ENCODE measurements around the gene PRODH2. TPM values are rescaled to one million over a fixed set of nuclear protein-coding genes. Genes with fewer than 3 reads are reported as not detected.

The PRODH2 gene
- total and polyA plus RNA-seq, 4 donors = 56.4 to 156 (median 114) TPM

DNA sequence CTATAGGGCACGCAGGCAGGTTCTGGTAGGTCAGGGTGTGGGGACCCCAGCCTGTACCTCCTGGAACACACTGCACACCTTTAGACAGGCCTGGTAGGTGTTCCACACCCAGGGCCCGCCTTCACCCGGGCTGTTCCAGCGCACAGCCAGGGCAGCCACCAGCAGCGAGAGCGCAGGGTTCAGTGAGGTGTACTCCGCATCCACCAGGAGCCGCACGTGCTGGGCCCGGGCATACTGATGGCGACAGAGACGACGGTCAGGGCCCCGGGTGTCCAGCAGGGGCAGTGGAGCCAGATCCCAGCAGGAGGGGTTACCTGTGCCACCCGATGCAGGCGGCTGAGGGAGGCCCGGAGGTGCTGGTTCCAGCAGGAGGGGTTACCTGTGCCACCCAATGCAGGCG is 6.0 kb downstream of the PRODH2 start (continued):
- TF ChIP-seq YY1 (IDR thresholded peaks at IDR 0.05) (no peak), TAF1 (conservative IDR thresholded peaks at IDR 0.05) (no peak), EGR1 (IDR thresholded peaks at IDR 0.05; ENCODE audit: low read depth in 2 of 2) (no peak), SP1 (IDR thresholded peaks at IDR 0.05) (no peak), GABPA (IDR thresholded peaks at IDR 0.05 in 1 of 2, conservative IDR thresholded peaks at IDR 0.05 in 1 of 2) (no peak)

DNA sequence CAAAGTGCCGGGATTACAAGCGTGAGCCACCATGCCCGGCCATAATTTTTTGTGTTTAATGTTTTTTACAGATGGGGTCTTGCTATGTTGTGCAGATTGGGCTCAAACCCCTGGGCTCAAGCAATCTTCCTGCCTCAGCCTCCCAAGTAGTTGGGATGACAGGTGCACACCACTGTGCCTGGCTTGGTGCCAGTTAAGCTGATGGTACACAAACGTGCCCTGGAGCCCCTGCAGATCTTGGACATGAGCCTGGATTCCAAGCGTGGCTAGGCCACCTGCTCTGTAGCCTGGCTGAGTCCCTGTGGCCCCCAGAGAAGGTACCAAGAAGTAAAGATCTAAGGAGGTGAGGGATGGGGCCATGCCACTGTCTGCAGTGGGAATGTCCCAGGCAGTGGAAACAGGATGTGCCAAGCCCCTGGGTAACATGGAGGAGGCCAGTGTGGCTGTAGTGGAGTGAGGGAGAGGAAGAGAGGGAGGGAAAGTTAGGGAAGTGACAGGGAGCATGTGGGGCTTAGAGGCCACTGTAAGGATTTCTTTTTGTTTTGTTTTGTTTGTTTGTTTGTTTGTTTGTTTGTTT is 7.0 kb downstream of the PRODH2 start:
- Histone ChIP-seq H3K27me3 (ENCODE audit: control insufficient read depth in 4 of 4, insufficient read depth in 4 of 4, low read length in 3 of 4) (no peaks in the 10 kb centered on the region), H3K9ac (ENCODE audit: low read depth in 1 of 2, low read length in 2 of 2) (no peak overlapping the region), H3K9me3 (ENCODE audit: control insufficient read depth in 4 of 4, low read length in 3 of 4) (no peaks in the 10 kb centered on the region), H3K4me3 (ENCODE audit: low read depth in 1 of 3, low read length in 3 of 3) (no peak overlapping the region), H3K36me3 (ENCODE audit: control insufficient read depth in 4 of 4, insufficient read depth in 3 of 4, low read depth in 1 of 4, low read length in 3 of 4) (peaks cover 0 to 37% (median 21%) of the 10 kb centered on the region in 4 donors), H3K27ac (ENCODE audit: low read depth in 1 of 2, low read length in 2 of 2) (no peak overlapping the region), H3K4me1 (ENCODE audit: control insufficient read depth in 4 of 4, insufficient read depth in 4 of 4, low read length in 3 of 4) (peaks cover 0 to 8% (median 3%) of the 10 kb centered on the region in 4 donors)
- 69% methylated on average over 5 of the region's 5 CpGs for WGBS
- TF ChIP-seq, protein P1, sequence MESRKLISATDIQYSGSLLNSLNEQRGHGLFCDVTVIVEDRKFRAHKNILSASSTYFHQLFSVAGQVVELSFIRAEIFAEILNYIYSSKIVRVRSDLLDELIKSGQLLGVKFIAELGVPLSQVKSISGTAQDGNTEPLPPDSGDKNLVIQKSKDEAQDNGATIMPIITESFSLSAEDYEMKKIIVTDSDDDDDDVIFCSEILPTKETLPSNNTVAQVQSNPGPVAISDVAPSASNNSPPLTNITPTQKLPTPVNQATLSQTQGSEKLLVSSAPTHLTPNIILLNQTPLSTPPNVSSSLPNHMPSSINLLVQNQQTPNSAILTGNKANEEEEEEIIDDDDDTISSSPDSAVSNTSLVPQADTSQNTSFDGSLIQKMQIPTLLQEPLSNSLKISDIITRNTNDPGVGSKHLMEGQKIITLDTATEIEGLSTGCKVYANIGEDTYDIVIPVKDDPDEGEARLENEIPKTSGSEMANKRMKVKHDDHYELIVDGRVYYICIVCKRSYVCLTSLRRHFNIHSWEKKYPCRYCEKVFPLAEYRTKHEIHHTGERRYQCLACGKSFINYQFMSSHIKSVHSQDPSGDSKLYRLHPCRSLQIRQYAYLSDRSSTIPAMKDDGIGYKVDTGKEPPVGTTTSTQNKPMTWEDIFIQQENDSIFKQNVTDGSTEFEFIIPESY (IDR thresholded peaks at IDR 0.05) = no peak
- TF ChIP-seq RXRA (IDR thresholded peaks at IDR 0.05) (no peak), HNF4G (IDR thresholded peaks at IDR 0.05) (no peak), YY1 (IDR thresholded peaks at IDR 0.05) (no peak)
- TF ChIP-seq, protein P2, sequence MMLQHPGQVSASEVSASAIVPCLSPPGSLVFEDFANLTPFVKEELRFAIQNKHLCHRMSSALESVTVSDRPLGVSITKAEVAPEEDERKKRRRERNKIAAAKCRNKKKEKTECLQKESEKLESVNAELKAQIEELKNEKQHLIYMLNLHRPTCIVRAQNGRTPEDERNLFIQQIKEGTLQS (IDR thresholded peaks at IDR 0.05) = no peak
- TF ChIP-seq, protein P3, sequence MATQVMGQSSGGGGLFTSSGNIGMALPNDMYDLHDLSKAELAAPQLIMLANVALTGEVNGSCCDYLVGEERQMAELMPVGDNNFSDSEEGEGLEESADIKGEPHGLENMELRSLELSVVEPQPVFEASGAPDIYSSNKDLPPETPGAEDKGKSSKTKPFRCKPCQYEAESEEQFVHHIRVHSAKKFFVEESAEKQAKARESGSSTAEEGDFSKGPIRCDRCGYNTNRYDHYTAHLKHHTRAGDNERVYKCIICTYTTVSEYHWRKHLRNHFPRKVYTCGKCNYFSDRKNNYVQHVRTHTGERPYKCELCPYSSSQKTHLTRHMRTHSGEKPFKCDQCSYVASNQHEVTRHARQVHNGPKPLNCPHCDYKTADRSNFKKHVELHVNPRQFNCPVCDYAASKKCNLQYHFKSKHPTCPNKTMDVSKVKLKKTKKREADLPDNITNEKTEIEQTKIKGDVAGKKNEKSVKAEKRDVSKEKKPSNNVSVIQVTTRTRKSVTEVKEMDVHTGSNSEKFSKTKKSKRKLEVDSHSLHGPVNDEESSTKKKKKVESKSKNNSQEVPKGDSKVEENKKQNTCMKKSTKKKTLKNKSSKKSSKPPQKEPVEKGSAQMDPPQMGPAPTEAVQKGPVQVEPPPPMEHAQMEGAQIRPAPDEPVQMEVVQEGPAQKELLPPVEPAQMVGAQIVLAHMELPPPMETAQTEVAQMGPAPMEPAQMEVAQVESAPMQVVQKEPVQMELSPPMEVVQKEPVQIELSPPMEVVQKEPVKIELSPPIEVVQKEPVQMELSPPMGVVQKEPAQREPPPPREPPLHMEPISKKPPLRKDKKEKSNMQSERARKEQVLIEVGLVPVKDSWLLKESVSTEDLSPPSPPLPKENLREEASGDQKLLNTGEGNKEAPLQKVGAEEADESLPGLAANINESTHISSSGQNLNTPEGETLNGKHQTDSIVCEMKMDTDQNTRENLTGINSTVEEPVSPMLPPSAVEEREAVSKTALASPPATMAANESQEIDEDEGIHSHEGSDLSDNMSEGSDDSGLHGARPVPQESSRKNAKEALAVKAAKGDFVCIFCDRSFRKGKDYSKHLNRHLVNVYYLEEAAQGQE (IDR thresholded peaks at IDR 0.05) = no peak
- no peak for DNase-seq (ENCODE audit: low spot score)

DNA sequence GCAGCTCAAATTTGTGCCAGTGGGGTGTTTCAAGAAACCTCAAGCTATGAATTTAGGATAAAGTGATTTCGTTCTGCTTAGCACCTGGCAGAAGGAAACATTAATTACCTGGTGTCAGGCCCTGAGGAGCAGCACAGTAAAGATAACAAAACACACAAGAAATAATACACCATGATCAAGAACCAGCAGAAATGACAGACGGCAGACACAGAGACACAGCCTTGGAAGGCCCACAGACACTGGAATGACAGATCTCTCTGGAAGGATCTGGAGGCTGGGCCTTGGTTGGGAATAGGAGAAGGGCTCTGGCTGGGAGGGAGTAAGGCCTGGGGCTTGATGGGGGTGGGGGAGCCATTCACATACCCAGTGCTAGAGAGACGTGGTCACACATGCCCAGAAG is 10.8 kb downstream of the PRODH2 start:
- no peak for TF ChIP-seq YY1 (IDR thresholded peaks at IDR 0.05)
- TF ChIP-seq RAD21 (IDR thresholded peaks at IDR 0.05) = no peak
- TF ChIP-seq, protein P4, sequence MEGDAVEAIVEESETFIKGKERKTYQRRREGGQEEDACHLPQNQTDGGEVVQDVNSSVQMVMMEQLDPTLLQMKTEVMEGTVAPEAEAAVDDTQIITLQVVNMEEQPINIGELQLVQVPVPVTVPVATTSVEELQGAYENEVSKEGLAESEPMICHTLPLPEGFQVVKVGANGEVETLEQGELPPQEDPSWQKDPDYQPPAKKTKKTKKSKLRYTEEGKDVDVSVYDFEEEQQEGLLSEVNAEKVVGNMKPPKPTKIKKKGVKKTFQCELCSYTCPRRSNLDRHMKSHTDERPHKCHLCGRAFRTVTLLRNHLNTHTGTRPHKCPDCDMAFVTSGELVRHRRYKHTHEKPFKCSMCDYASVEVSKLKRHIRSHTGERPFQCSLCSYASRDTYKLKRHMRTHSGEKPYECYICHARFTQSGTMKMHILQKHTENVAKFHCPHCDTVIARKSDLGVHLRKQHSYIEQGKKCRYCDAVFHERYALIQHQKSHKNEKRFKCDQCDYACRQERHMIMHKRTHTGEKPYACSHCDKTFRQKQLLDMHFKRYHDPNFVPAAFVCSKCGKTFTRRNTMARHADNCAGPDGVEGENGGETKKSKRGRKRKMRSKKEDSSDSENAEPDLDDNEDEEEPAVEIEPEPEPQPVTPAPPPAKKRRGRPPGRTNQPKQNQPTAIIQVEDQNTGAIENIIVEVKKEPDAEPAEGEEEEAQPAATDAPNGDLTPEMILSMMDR (IDR thresholded peaks at IDR 0.05; ENCODE audit: low read depth, low read length, missing input control) = no peak
- TF ChIP-seq FOXA1 (IDR thresholded peaks at IDR 0.05) = no peak
- TF ChIP-seq JUND (IDR thresholded peaks at IDR 0.05) = no peak
- TF ChIP-seq GABPA (IDR thresholded peaks at IDR 0.05 in 1 of 2, conservative IDR thresholded peaks at IDR 0.05 in 1 of 2) = no peak
- TF ChIP-seq HNF4A (conservative IDR thresholded peaks at IDR 0.05) = no peak
- TF ChIP-seq, protein P1 (IDR thresholded peaks at IDR 0.05) = no peak
- TF ChIP-seq TAF1 (conservative IDR thresholded peaks at IDR 0.05) = no peak
- no peak for TF ChIP-seq RXRA (IDR thresholded peaks at IDR 0.05)
- no peak for TF ChIP-seq EGR1 (IDR thresholded peaks at IDR 0.05; ENCODE audit: low read depth in 2 of 2)
- TF ChIP-seq FOXA2 (IDR thresholded peaks at IDR 0.05) = no peak
- Histone ChIP-seq H3K9ac (ENCODE audit: low read depth in 1 of 2, low read length in 2 of 2) (no peak overlapping the region), H3K9me3 (ENCODE audit: control insufficient read depth in 4 of 4, low read length in 3 of 4) (no peaks in the 10 kb centered on the region), H3K27ac (ENCODE audit: low read depth in 1 of 2, low read length in 2 of 2) (no peak overlapping the region), H3K4me3 (ENCODE audit: low read depth in 1 of 3, low read length in 3 of 3) (no peak overlapping the region), H3K4me1 (ENCODE audit: control insufficient read depth in 4 of 4, insufficient read depth in 4 of 4, low read length in 3 of 4) (peaks cover 0 to 4% (median 2%) of the 10 kb centered on the region in 4 donors), H3K36me3 (ENCODE audit: control insufficient read depth in 4 of 4, insufficient read depth in 3 of 4, low read depth in 1 of 4, low read length in 3 of 4) (peaks cover 0 to 37% (median 14%) of the 10 kb centered on the region in 4 donors), H3K27me3 (ENCODE audit: control insufficient read depth in 4 of 4, insufficient read depth in 4 of 4, low read length in 3 of 4) (no peaks in the 10 kb centered on the region)
- 85% methylated on average over 3 of the region's 3 CpGs for WGBS
- DNase-seq (ENCODE audit: low spot score) = no peak
